PFSK-1 (cell line): ENCODE results near the gene C1RL.

ENCODE experiments used
- POLR2AphosphoS5 ChIP-seq: IDR thresholded peaks from 2 replicates; pipeline ENCODE4 v1.6.1; 2012; ENCODE audit warnings: low read depth, mild to moderate bottlenecking, control low read depth, low read length, moderate library complexity
- SIN3A ChIP-seq: IDR thresholded peaks from 2 replicates; pipeline ENCODE4 v1.6.1; 2012; ENCODE audit warnings: mild to moderate bottlenecking, low read length, moderate library complexity, borderline replicate concordance; ENCODE audit not compliant: insufficient read depth
- TAF1 ChIP-seq: IDR thresholded peaks from 2 replicates; pipeline ENCODE4 v1.6.1; 2012; ENCODE audit warnings: low read length, control low read depth, borderline replicate concordance; ENCODE audit not compliant: insufficient read depth

DNA sequence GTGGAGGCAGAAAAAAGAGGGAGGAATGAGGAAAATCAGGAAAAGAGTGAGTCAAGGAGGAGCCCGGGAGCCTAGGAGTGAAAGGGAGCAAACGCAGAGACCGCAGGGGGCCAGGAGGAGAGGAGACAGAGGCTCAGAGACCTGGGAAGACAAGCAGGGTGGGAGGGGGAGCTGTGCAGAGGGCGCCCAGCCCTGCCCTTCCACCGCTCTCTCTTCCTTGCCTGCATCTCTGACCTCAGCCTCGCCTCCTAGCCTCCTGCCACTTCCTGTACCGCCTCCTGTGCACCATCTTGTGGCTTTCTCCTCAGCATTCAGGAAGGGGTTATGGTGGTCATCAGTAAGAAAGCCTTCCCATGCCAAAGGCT is 22.5 kb upstream of the C1RL start:
- TF ChIP-seq POLR2AphosphoS5: no peak
- no peak for TF ChIP-seq SIN3A
- no peak for TF ChIP-seq TAF1
